GM12878 (cell line): Measurements from ENCODE around the gene ZER1.

ENCODE experiments used
- BHLHE40 ChIP-seq, 2 experiments: fragments of 450-650 bp in 1 of 2; IDR thresholded peaks; 2 replicates each; pipeline ENCODE4 v1.6.1; 2011 to 2017; ENCODE audit warnings: low read depth in 2 of 2, borderline replicate concordance in 1 of 2, improper control_type of control experiment in 1 of 2, low read length in 1 of 2, mild to moderate bottlenecking in 1 of 2
- CBFB ChIP-seq: IDR thresholded peaks from 2 replicates; pipeline ENCODE4 v1.6.1; 2016; ENCODE audit warnings: antibody characterized with exemption, low read depth
- CTCF ChIP-seq, 3 experiments: IDR thresholded peaks in 2 of 3; conservative IDR thresholded peaks in 1 of 3; 2 replicates each; pipeline ENCODE4 v1.5.1; 2011; ENCODE audit warnings: low read depth in 3 of 3, low read length in 3 of 3, mild to moderate bottlenecking in 3 of 3, control low read depth in 2 of 3, moderate library complexity in 2 of 3, inconsistent platforms in 1 of 3, mixed read lengths in 1 of 3; ENCODE audit not compliant: control insufficient read depth in 2 of 3, insufficient read depth in 1 of 3; ENCODE audit errors: extremely low read depth in 1 of 3
- EZH2 ChIP-seq: IDR thresholded peaks from 2 replicates; pipeline ENCODE4 v1.6.1; 2012; ENCODE audit warnings: low read depth, mild to moderate bottlenecking, control low read depth, inconsistent platforms, low read length, borderline replicate concordance; ENCODE audit not compliant: control insufficient read depth
- FOXM1 ChIP-seq: IDR thresholded peaks from 2 replicates; pipeline ENCODE4 v1.6.1; 2012; ENCODE audit warnings: low read depth, mild to moderate bottlenecking, inconsistent platforms, low read length, moderate library complexity
- ZNF274 ChIP-seq: IDR thresholded peaks from one replicate; pipeline ENCODE4 v1.8.0; 2011; ENCODE audit not compliant: insufficient read length, insufficient read depth

- no peak for TF ChIP-seq CTCF (IDR thresholded peaks at IDR 0.05 in 2 of 3, conservative IDR thresholded peaks at IDR 0.05 in 1 of 3; ENCODE audit: control insufficient read depth in 2 of 3, extremely low read depth in 1 of 3, insufficient read depth in 1 of 3, low read depth in 3 of 3, low read length in 3 of 3)
- no peak for TF ChIP-seq EZH2
- TF ChIP-seq CBFB = no peak
- no peak for TF ChIP-seq ZNF274
- no peak for TF ChIP-seq BHLHE40 (IDR thresholded peaks at IDR 0.05; ENCODE audit: borderline replicate concordance in 1 of 2, low read depth in 2 of 2, low read length in 1 of 2)
- no peak for TF ChIP-seq FOXM1
These were observed 65.7 kb downstream of the ZER1 start for GRCh38 chr9:128706045-128706444.
